A673 (cell line): ENCODE measurements around the gene DNTT. TPM values are rescaled to one million over a fixed set of nuclear protein-coding genes. Genes with fewer than 3 reads are reported as not detected.

Source experiments
- BruUV-seq: library from RNA; stranded (reverse); fragments of 400-500 nt; replicated peaks from 2 replicates; lab custom pipeline; 2021; lab: Mats Ljungman, UMichigan
- CTCF ChIA-PET: fragments of 300-600 bp; sonication (Branson Sonifier 250); formaldehyde crosslinking; loops from one replicate; lab custom pipeline; 2022; ENCODE audit warnings: antibody characterized with exemption; lab: Charles Lee
- POLR2A ChIA-PET: fragments of 300-600 bp; sonication (Branson Sonifier 250); formaldehyde crosslinking; loops from one replicate; lab custom pipeline; 2022; ENCODE audit warnings: antibody characterized with exemption; ENCODE audit not compliant: low non-redundant PET; lab: Charles Lee
- DNase-seq: peaks from one replicate; pipeline ENCODE4 v3.0.0-alpha.2; 2015; ENCODE audit warnings: low spot score
- H3K27ac ChIP-seq: fragments of 200-600 bp; sonication (generic); 2 replicates; pipeline ENCODE4 v1.5.1; 2016; ENCODE audit warnings: mixed run types, low read depth, mild to moderate bottlenecking, mixed read lengths, antibody characterized with exemption, low read length; ENCODE audit not compliant: poor library complexity, severe bottlenecking
- H3K27me3 ChIP-seq: fragments of 200-600 bp; sonication (generic); replicated peaks from 2 replicates; pipeline ENCODE4 v1.6.1; 2017; ENCODE audit warnings: mixed run types, low read depth, mild to moderate bottlenecking, mixed read lengths, antibody characterized with exemption, low read length; ENCODE audit not compliant: insufficient read depth, poor library complexity
- H3K36me3 ChIP-seq: fragments of 200-600 bp; sonication (generic); 2 replicates; pipeline ENCODE4 v1.6.1; 2016; ENCODE audit warnings: mixed run types, mild to moderate bottlenecking, mixed read lengths, antibody characterized with exemption, low read length; ENCODE audit not compliant: insufficient read depth, poor library complexity, severe bottlenecking
- H3K4me1 ChIP-seq: fragments of 200-600 bp; sonication (generic); 2 replicates; pipeline ENCODE4 v1.6.1; 2017; ENCODE audit warnings: mixed run types, mild to moderate bottlenecking, mixed read lengths, antibody characterized with exemption, low read length; ENCODE audit not compliant: insufficient read depth, poor library complexity, severe bottlenecking
- H3K4me3 ChIP-seq: fragments of 200-600 bp; sonication (generic); 2 replicates; pipeline ENCODE4 v1.5.1; 2016; ENCODE audit warnings: low read depth, mixed run types, mild to moderate bottlenecking, mixed read lengths, low read length; ENCODE audit not compliant: poor library complexity, severe bottlenecking
- H3K9me3 ChIP-seq: fragments of 200-600 bp; sonication (generic); 2 replicates; pipeline ENCODE4 v1.6.1; 2016; ENCODE audit warnings: mixed run types, low read depth, mild to moderate bottlenecking, mixed read lengths, antibody characterized with exemption, low read length; ENCODE audit not compliant: poor library complexity, severe bottlenecking
- EZH2 ChIP-seq: fragments of 200-600 bp; sonication (generic); IDR thresholded peaks from 2 replicates; pipeline ENCODE4 v1.6.1; 2017; ENCODE audit warnings: borderline replicate concordance, low read depth, mild to moderate bottlenecking, mixed read lengths, antibody characterized with exemption, low read length; ENCODE audit not compliant: poor library complexity, severe bottlenecking
- intact Hi-C: fragments of 100-400 bp; cut with micrococcal nuclease; formaldehyde crosslinking; loops from one replicate; pipeline ENCODE4 v1.10.0; 2022; ENCODE audit not compliant: unreplicated experiment
- total RNA-seq: library from RNA; stranded (reverse); gene quantifications from 2 replicates; pipeline ENCODE4 v1.2.3, GENCODE V29; 2021
- TF ChIP-seq, protein P1 (sequence below): fragments of 300-800, 200-600 bp; sonication (generic); conservative IDR thresholded peaks from 2 replicates; pipeline ENCODE4 v1.5.1; 2017; ENCODE audit warnings: low read depth, mild to moderate bottlenecking, antibody characterized with exemption, low read length, moderate library complexity, mixed read lengths

DNTT gene
- total RNA-seq, 1 experiment from 2014 or later: not detected

DNA sequence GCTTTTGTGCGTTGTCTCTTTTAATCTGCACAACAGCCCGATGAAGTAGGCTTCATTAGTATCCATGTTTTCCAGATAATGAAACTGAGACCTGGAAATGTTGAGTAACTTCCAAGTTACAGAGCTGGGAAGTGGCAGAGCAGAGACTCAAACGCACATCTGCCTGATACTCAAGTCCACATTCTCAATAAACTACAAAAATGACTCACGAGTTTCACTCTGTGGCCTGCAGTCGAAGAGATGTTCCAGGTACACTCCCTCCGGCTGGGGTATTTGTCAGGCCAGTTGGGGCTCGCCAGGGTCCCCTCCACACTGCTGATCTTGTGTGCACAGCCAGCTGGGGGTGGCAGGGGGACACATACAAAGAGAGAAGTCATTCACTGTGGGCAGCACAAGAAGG is 72.2 kb downstream of the DNTT start:
- no peak for DNase-seq
- intact Hi-C loops: loop anchor here (10.0 kb wide), 1 partner anchor 268 kb away; no protein-coding TSS in a partner anchor
- no TSS peak for BruUV-seq
- Histone ChIP-seq H3K4me1 (no peaks in the 10 kb centered on the region), H3K27ac (no peak overlapping the region), H3K36me3 (no peaks in the 10 kb centered on the region), H3K4me3 (no peak overlapping the region), H3K9me3 (no peaks in the 10 kb centered on the region), H3K27me3 (no peaks in the 10 kb centered on the region)
- ChIA-PET POLR2A (no interaction called here), CTCF (no interaction called here)
- TF ChIP-seq, protein P1, sequence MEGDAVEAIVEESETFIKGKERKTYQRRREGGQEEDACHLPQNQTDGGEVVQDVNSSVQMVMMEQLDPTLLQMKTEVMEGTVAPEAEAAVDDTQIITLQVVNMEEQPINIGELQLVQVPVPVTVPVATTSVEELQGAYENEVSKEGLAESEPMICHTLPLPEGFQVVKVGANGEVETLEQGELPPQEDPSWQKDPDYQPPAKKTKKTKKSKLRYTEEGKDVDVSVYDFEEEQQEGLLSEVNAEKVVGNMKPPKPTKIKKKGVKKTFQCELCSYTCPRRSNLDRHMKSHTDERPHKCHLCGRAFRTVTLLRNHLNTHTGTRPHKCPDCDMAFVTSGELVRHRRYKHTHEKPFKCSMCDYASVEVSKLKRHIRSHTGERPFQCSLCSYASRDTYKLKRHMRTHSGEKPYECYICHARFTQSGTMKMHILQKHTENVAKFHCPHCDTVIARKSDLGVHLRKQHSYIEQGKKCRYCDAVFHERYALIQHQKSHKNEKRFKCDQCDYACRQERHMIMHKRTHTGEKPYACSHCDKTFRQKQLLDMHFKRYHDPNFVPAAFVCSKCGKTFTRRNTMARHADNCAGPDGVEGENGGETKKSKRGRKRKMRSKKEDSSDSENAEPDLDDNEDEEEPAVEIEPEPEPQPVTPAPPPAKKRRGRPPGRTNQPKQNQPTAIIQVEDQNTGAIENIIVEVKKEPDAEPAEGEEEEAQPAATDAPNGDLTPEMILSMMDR: no peak
- TF ChIP-seq EZH2: no peak

DNA sequence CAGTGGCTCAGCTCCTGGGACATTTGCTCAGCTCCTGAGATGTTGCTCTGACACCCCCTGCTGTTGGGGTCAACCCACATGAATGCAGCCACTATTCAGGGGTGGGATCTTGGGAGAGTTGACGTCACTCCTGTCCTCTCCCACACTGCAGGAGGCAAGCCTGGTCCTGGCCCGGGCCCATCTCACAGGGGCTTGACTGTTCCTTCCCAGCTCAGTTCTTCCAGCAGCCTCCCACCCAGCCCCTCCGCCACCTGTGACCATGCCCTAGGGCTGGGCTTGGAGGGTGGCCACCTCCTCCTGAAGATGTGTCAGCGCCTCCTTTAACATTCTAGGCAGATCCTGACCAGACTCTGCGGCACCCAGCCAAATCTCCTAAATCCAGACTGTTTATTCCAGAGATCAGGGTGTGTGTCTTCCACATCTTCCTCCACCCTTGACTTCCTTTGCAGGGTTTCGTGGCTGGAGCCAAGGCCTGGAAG is 73.6 kb downstream of the DNTT start:
- Histone ChIP-seq H3K4me1 (no peaks in the 10 kb centered on the region), H3K27ac (no peak overlapping the region), H3K9me3 (no peaks in the 10 kb centered on the region), H3K27me3 (no peaks in the 10 kb centered on the region), H3K4me3 (no peak overlapping the region), H3K36me3 (no peaks in the 10 kb centered on the region)
- TF ChIP-seq EZH2: no peak
- TF ChIP-seq, protein P1: no peak
- no peak for DNase-seq
- ChIA-PET POLR2A (no interaction called here), CTCF (no interaction called here)
- intact Hi-C loops: loop anchor here (10.0 kb wide), 1 partner anchor 267 kb away; no protein-coding TSS in a partner anchor
- BruUV-seq: no TSS peak

DNA sequence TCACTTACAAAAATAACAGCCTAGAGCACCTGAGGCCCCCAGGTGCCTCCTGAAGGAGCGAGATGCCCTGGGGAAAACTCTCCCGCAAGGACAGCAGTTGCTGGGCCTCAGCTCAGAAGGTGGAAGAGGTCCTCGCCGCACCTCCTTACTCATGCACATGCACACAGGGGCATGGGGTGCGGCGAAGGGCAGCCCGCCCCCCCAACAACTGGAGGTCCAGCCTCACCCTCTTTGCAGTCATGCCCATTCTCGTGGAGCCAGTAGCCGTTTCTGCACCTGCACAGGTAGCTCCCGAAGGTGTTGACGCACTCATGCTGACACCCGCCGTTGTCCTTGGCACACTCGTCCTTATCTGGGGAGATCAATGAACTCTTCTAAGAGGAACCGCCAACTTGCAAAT is 74.5 kb downstream of the DNTT start:
- no peak for TF ChIP-seq EZH2
- intact Hi-C loops: loop anchor here (10.0 kb wide), 1 partner anchor 266 kb away; no protein-coding TSS in a partner anchor
- Histone ChIP-seq H3K4me3 (no peak overlapping the region), H3K27ac (no peak overlapping the region), H3K27me3 (no peaks in the 10 kb centered on the region), H3K9me3 (no peaks in the 10 kb centered on the region), H3K4me1 (no peaks in the 10 kb centered on the region), H3K36me3 (no peaks in the 10 kb centered on the region)
- CTCF ChIA-PET: no interaction called here
- POLR2A ChIA-PET: no interaction called here
- BruUV-seq: no TSS peak
- no peak for DNase-seq

DNA sequence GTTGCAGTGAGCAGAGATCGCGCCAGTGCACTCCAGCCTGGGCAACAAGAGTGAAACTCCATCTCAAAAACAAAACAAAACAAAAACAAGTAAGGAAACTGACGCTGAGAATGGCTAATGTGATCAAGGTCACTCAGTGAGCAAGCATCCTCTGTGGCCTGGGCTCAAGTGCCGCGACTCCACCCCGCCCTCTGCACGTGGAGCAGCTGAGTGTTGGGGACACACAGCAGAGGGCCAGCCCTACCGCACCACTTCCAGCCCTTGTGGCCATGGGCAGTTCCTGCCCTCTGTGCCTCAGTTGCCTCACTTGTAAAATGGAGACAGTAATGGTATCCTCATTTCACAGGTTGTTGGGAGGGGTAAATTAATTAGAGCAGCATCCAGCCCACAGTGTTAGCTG is 75.5 kb downstream of the DNTT start:
- CTCF ChIA-PET: no interaction called here
- no peak for TF ChIP-seq EZH2
- TF ChIP-seq, protein P1: no peak
- POLR2A ChIA-PET: no interaction called here
- Histone ChIP-seq H3K27me3 (no peaks in the 10 kb centered on the region), H3K4me3 (no peak overlapping the region), H3K9me3 (no peaks in the 10 kb centered on the region), H3K4me1 (no peaks in the 10 kb centered on the region), H3K36me3 (no peaks in the 10 kb centered on the region), H3K27ac (no peak overlapping the region)
- intact Hi-C loops: loop anchor here (10.0 kb wide), 1 partner anchor 265 kb away; no protein-coding TSS in a partner anchor
- BruUV-seq: no TSS peak
- DNase-seq: no peak
